ENCODE measurements around the gene ANKS1B. TPM values are rescaled to one million over a fixed set of nuclear protein-coding genes. Genes with fewer than 3 reads are reported as not detected.

The ANKS1B gene
- total RNA-seq, 1 experiment from 2014 or later, result 0.11 TPM

DNA sequence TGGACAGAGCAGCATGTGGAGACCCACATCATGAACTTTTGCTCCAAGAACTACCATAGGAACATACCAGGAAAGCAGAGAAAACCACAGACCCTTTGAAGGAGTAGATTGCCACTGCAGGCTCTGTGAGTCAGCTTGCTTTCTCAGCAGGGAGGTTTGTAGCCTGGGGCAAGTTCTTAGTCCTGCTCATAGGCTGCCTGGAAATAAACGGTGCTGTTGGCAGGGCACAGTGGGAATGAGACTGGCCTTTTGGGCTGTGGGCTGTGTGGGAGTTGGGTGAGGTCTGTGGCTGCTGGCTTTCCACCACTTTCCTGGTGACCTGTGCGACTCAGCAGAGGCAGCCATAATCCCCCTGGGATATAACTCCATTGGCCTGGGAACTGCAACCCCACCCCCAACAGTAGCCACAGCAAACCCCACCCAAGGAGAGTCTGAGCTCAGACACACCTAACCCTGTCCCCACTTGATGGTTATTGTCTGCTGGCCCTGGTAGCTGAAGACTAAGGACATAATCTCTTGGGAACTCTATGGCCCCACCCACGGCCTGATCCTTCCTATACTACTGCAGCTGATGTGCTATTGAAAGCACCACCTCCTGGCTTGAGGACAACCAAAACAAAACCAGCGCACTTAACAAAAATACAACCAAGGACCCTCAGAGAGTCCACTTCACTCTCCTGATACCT lies 529.2 kb downstream of the ANKS1B start:
- DNase-seq (ENCODE audit: low read depth), result peak; percentile 59

DNA sequence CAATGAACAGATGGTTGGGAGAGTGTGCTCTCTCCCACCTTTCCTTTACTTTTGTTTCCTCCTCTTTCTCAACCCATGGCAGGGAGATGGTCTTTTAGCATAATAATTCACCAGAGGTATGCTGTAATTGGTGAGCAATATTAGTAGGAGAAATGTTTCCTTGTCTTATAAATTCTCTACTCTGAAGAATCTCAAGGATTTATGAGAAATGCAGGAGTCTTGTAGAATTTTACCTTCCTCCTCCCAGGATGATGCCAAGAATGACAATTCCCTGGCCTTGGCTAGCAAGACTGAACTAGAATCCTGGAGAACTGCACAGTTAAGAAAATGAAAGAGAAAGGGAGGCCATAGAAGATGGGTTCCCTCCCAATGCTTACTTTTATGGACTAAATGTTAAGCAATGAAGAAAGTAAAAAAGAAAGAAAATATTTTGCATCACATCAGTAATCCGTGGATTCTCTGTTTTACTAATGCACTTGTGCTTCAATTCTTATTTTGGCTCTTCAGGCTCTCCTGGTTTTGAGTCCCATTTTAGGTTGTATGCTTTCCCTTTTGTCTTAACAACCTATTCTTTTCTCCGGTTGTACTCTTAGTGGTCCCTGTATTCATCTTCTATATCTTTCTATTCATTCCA lies 530.1 kb downstream of the ANKS1B start:
- DNase-seq (ENCODE audit: low read depth), result no peak

DNA sequence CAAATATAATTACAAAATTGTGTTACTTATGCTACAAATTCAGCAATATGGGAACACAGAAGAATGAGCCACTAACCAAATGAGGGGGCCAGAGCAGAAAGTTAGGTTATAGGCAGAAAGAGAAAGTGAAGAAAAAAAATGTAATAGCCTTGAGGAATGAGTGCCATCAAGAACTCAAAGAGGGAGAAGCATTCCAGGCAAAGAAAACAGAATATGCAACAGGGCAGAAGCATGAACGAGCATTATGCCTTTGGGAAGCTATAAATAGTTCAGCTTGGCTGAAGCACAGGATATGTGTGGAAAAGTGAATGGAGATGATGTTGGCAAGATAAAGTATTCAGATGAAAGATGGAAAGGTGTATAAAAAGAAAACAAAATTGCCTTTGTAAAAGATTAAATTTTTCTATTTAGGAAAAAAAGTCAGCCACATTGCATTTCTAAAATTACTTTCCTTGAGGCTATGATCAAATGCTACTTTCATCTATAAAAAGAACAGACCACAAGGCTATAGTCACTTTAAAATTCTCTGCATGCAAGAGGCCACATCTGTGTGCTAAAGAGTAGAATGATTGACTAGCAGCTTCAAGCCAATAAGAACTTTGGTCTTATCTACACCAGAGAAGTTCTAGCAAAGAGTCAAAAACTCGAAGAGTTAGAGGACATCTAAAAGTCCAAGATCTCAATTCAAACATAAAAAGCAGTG lies 530.7 kb downstream of the ANKS1B start:
- no peak for DNase-seq (ENCODE audit: low read depth)

DNA sequence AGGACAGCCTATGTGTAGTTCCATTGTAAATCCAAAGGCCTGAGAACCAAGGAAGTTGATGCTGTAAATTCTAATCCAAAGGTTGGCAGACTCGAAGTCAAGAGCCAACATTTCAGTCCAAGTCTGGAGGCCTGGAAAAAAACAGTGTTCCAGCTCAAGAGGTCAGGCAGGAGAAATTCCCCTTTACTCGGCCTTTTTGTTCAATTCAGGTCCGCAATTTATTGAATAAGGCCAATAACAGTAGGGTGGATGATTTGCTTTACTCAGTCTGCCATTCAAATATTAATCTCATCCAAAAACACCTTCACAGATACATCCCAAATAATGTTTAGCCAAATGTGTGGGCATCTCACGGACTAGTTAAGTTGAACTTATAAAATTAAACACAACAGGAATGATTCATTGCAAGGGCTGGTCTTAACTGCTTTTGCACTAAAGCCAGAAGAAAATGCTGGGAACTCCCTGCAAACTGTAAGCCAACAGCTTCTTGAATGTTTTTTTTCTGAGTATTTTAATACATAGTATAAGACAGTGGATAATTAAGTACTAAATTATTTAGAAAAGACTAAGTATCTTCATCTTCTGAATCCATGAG lies 534.6 kb downstream of the ANKS1B start:
- DNase-seq (ENCODE audit: low read depth), result no peak

DNA sequence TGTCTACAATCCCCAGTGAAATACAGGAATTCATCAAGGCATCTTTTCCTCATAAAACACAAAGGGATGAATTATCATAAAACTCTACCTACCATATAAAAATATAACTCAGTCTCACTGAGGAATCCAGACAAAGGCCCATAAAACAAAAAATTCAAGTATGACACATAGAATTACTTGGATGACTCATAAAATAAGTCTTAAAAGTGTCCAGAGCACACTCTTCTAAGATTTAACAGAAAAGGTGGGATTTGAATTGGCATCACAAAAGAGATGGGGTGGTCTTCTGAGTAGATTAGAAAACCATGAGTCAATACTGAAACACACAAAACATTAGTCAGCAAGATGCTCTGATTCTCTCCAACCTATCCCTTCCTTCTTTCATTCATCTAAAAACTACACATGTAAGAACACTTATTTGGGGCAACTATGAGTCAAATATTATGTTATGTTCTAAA lies 539.8 kb downstream of the ANKS1B start:
- DNase-seq (ENCODE audit: low read depth), result peak; percentile 7

DNA sequence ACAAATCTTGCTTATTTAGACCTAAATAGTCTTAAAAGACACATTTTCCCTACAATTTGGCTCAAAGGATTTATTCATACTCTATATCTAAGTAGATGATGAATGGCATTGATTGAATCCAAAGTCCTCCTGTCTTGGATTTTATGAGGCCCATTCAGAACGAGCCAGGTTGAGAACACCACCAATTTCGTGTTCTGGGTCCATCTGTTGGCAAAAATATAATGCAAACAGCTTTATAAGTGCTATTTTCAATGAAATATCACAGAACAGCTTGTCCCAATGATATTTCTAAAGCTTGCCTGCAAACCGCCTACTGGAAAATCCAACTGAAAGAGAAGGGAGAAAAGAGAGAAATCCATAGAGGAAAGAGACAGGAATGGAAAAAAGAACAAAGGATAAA lies 542.0 kb downstream of the ANKS1B start:
- DNase-seq (ENCODE audit: low read depth), result no peak

DNA sequence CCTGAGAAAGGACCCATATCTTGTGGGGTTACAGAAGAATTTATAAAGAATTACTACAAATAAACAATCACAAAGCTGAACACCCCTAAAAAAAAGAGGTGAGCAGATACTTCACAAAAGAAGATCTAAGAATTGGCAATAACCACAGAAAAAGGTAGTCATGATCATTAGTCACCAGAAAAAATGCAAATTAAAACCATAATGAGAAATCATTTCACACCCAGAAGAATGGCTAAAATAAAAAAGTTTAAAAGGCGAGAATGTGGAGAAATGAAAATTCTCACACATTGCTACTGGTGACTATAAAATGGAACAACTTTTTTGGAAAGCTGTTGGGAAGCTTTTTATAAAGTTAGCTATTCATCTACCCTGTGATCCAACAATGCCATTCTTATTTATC lies 545.3 kb downstream of the ANKS1B start:
- DNase-seq (ENCODE audit: low read depth), result no peak

DNA sequence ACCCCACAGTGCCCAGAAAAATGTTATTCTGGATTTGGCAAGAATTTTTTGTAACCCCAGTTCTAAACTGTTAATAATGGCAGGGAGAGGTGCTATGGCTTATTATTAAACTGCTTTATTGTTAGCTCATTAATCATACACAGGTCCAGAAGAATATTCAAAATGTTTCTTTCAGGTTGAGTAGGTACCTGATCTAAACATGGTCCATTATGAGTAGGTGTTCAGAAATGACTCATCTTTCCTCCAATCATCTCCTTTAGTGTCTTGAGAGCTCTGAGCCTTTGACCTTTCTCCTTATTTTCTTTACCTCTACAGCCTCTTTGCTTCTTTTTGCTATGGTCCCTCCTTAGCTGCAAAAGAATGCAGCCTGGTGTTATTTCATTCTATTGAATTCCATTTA lies 548.2 kb downstream of the ANKS1B start:
- no peak for DNase-seq (ENCODE audit: low read depth)

DNA sequence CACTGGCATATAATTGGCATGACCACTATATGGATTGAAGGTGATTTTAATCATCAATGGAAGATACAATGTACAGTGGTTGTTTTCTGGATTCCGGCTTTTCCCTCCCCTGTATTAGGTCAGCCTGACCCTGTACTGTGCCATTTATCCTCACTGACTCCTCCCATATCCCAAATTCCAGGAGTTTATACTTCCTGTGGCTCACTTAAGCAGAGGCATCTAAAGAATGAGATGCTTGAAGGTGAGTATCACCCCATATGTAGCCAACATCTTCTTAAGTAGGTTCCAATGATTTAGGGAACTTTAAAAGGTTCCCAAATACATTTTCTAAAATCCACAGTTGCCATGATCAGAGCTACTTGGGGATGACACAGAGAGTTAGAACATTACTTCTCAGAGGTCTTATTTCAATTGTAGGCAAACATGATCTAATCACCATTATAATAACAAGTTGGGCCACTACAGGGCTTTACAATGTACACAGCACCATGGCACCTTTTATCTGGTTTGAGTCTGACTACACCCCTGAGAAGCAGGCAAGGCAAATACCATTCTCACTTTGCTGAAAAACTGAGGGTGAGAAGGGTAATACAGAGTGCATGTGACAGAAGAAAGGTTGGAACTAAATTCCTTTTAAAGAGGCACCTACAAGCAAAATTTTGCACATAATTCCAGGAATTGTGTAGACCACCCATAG lies 549.5 kb downstream of the ANKS1B start:
- no peak for DNase-seq (ENCODE audit: low read depth)

DNA sequence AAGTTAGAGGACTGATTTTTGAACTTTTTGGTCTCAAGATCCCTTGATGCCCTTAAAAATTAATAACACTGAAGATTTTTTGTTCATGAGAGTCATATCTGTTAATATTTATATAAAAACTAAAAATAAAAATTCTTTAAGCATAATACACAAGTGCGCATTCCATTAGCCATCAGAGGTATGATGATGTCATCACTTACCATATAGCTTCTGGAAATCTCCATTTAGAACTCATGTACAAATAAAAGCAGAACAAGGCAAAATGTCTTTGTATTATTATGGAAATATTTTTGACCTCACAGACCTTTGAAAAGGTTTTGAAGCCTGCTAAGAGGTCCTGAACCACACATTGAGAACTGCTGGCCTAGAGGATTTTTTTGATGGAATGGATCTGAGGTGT lies 551.6 kb downstream of the ANKS1B start:
- no peak for DNase-seq (ENCODE audit: low read depth)

DNA sequence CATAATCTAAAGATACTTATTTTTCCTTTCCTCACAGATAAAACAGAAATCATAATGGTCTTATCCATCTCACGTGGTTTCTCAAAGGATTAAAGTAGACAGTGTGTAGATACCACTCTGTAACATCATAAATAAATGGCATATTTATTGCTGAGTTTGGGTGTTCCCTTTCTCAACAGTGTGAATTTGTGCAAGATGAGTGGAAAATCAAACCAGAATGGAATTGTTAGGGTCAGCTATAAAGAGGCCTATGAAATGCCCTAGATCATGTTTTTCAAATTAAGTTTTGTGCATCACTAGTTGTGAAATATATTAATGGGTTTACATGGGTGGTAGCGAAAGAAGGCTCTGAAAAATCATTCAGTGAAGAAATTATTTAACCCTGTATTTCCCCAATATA lies 553.5 kb downstream of the ANKS1B start:
- DNase-seq (ENCODE audit: low read depth), result no peak

DNA sequence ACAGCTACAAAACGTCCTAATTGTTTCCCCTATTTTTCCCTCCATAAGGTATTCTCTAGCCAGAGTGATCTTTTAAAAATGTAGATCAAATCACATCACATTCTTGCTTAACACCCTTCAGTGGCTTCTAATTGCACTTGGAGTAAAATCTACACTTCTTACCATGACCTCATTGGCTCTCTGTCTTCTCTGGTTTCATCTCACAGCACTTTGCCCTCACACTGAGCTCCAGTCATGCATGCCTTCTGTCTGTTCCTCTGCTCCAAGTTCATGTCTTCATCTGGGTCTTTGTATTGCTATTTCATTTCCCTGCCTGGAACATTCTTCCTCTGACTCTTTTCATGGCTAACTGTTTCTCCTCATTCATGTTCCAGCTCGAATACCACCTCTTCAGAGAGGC lies 557.6 kb downstream of the ANKS1B start:
- DNase-seq (ENCODE audit: low read depth), result no peak

DNA sequence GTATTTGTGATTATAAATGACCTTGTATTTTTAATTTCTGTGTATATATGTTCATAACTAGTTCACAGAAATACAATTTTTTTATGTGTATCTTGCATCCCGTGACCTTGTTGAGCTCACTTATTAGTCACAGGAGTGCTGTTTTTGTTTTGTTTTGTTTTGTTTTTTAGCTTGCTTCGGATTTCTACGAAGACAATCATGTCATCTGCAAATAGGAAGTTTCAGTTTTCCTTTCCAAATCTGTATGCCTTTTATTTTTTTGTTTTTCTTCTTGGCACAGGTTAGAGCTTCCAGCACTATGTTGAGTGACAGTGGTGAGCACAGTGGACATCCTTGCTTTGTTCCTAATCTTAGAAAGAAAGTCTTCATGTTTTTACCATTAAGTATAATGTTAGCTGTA lies 566.4 kb downstream of the ANKS1B start:
- DNase-seq (ENCODE audit: low read depth), result peak; percentile 3

DNA sequence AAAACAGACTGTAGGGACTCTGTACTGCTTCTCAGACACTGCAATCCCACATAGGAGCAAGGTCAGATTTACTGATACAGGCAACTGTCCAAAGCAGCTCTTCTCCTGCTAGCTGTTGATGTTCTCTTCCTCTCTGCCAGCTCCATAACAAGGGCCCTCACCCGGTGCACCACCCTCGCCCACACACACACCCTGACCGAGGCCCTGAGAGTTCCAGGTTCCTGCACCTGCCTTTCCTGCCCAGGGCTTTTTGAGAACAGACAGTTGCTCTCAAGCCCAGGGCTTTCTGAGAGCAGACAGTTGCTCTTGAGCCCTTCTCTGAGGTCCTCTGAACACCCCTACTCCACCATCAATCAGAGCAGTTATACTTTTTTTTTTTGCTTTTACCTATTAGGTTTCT lies 571.0 kb downstream of the ANKS1B start:
- DNase-seq (ENCODE audit: low read depth), result no peak

DNA sequence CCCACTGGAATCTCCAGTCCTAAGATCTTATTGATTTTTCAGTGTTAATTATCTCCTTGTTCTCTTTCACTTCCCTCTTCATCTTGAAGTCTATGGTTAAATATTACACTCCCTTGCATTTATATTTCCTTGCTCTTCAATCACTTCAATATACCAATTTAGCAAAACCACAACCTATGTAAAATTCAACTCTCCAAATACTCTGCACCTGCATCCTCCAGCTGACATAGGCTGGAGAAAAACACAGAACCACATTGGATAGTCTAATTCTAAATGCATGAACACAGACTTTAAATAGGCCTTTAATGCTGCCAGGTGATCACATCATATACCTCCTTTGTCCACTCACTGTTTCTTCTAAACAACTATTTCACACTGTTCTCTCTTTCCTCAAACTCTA lies 591.0 kb downstream of the ANKS1B start:
- no peak for DNase-seq (ENCODE audit: low read depth)

DNA sequence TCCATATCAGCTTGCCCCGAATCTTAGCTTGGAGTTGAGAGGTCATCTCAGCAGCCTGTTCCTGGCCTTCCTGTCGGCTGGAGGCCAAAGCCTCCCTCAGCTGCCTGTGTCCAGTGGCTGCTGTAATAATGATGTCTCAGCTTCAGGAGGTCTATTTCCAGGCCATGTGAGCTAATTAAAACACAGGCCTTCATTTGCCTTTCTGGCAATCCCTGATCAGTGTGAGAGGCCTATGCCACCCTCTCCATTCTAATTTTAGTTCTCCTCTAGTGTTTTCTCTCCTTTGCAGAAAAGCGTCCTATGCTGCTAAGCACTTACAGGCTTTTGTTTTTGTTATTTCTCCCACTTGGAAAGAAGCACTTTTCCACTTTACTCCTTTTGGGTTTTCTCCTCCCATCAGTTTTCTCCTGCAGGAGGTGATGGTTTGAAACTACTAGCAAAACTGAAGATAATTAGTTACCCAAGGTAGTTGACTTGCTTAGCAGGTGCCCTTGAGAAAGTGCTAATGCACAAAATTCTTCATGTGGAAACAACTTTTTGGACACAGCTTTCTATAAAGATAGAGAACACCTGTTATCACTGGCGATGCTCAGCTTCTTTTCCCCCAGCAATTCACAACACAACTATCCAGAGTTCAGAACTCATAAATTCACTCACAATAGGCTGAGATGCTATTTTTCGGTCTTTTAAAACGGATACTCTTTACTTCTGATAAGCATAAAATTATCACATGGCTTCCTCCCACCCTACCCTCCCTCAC lies 592.5 kb downstream of the ANKS1B start:
- DNase-seq (ENCODE audit: low read depth), result no peak

DNA sequence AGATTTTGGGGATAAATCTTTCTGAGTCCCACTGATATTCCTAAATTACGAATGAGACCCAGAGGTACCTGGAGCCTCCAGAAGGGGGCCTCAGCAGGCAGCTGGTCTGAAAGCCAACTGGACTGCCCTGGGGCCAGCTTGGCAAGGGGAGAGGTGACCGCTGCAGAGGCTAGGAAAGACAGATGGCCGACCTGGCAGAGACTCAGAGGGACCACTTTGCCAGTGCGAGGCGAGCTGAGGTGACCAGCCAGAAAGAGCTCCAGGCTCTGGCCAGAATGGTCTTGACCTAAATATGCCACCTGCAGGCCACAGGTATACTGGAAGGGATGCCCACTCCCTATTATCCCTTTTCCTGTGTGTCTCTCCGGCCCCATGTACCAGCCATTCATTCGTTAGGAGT lies 594.0 kb downstream of the ANKS1B start:
- no peak for DNase-seq (ENCODE audit: low read depth)

DNA sequence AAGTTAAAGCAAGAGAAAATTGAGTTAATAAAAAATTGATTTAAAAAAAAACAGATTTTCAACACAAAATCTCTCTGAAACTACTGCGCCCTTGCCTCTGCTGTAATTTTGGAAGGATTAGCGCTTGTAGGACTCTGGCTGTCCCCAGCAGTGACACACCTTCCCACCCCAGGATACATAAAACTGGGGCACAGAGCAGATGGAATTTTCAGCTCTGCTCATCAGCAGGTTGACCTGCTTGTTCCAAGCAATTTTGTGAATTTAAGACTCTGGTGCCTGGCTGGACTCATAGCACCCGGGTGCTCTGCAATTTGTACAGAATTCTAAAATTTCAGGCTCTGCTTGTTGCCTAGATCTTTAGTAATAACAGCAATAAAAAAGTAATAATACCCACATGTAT lies 595.0 kb downstream of the ANKS1B start:
- DNase-seq (ENCODE audit: low read depth), result no peak

DNA sequence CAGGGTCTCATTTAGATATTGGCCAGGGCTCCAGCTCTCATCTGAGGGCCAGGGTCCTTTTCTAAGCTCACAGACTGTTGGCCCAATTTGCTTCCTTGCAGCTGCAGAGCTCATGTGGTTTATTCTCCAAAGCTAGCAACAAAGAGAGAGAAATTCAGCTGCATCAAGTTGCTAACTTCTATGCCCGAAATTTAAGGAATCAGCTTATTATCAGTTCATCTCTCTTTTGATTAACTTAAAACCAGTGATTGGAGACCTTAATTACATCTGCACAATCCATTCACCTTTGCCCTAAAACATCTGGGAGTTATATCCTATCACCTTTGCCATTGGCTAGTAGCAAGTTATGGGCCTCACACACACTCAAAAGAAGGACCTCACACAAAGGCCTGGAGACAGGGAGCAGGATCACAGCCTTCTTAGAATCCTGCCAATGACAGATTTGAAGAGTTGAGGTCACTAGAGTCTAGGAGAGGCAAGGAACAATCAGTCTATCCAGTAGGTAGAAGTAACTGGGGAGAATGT lies 596.0 kb downstream of the ANKS1B start:
- no peak for DNase-seq (ENCODE audit: low read depth)

DNA sequence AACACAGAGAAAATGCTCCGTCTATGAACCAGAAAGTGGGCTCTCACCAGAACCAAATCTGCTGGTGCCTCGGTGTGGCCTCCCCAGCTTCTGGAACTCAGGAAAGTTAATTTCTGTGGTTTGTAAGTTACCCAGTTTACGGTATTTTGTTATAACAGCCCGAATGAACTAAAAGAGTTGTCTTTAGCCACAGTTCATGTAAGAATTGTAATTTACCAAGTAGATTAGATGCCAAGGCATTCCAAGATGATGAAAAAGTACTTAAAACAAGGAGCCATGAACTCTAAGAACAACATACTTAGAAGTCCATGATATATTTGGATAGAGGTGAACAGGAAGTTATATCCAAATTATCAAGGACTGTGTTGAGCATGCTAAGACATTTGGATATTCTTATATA lies 597.1 kb downstream of the ANKS1B start:
- no peak for DNase-seq (ENCODE audit: low read depth)

DNA sequence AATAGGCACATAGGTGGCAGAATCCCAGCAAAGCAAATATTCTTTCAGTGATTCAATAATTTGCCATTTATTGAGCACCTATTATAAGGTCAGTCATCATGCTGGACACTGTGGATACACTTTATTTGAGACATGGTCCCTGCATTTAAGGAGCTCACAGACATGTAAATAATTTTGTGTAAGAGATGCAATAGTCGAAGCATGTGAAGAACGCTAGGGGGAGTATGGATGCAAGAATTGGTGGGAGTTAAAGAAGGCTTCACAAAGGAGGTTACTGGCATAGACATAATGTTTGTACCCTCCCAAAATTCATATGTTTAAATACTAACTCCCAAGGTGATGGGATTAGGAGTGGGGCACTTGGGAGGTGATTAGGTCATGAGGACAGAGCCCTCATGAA lies 597.8 kb downstream of the ANKS1B start:
- DNase-seq (ENCODE audit: low read depth), result no peak
